ENCODE measurements around the gene RCL1. TPM values are rescaled to one million over a fixed set of nuclear protein-coding genes. Genes with fewer than 3 reads are reported as not detected.

The RCL1 gene
- polyA plus RNA-seq, 1 donor (not counting 4 experiments of a cell fraction or from before 2014, with no cell fraction given) = 16.6 TPM

GRCh38 chr9:4883326-4883873, 90.7 kb downstream of the RCL1 start:
- dilution Hi-C loops (cut with MboI; ENCODE audit: extremely low pct_ligation_motif_present, low sequenced_read_pairs) = no loop called here
- no peak for DNase-seq (ENCODE audit: low read depth, low spot score)
- Histone ChIP-seq H3K27ac (ENCODE audit: control insufficient read depth, insufficient read depth, low read length) (no peak overlapping the region), H3K4me3 (ENCODE audit: control insufficient read depth in 2 of 3, extremely low read depth in 1 of 3, insufficient read depth in 2 of 3, low read depth in 1 of 3, low read length in 3 of 3) (no peak overlapping the region), H3K4me2 (ENCODE audit: control insufficient read depth, extremely low read depth, insufficient read depth, low read depth, low read length) (no peak overlapping the region), H3K36me3 (ENCODE audit: control insufficient read depth in 2 of 2, extremely low read depth in 1 of 2, insufficient read depth in 2 of 2, low read length in 2 of 2) (no peaks in the 10 kb centered on the region), H3K27me3 (ENCODE audit: control insufficient read depth, extremely low read depth, insufficient read depth, low read length) (no peaks in the 10 kb centered on the region), H3K9me3 (ENCODE audit: control insufficient read depth, low read depth, low read length) (no peaks in the 10 kb centered on the region), H2AFZ (ENCODE audit: control insufficient read depth, low read length) (no peak overlapping the region), H3K9ac (ENCODE audit: control insufficient read depth, extremely low read depth, insufficient read depth, low read length) (no peak overlapping the region), H4K20me1 (ENCODE audit: control insufficient read depth, extremely low read depth, insufficient read depth, low read length) (no peaks in the 10 kb centered on the region), H3K79me2 (ENCODE audit: control insufficient read depth, insufficient read depth, low read length) (no peaks in the 10 kb centered on the region), H3K4me1 (ENCODE audit: control insufficient read depth, extremely low read depth, insufficient read depth, low read length) (peaks cover 8% of the 10 kb centered on the region), H3K9me1 (ENCODE audit: control insufficient read depth, extremely low read depth, insufficient read depth, low read length) (no peaks in the 10 kb centered on the region)
- no peak for FAIRE-seq
- no peak for TF ChIP-seq EZH2 (IDR thresholded peaks at IDR 0.05; ENCODE audit: low read length)
- TF ChIP-seq, protein P1, sequence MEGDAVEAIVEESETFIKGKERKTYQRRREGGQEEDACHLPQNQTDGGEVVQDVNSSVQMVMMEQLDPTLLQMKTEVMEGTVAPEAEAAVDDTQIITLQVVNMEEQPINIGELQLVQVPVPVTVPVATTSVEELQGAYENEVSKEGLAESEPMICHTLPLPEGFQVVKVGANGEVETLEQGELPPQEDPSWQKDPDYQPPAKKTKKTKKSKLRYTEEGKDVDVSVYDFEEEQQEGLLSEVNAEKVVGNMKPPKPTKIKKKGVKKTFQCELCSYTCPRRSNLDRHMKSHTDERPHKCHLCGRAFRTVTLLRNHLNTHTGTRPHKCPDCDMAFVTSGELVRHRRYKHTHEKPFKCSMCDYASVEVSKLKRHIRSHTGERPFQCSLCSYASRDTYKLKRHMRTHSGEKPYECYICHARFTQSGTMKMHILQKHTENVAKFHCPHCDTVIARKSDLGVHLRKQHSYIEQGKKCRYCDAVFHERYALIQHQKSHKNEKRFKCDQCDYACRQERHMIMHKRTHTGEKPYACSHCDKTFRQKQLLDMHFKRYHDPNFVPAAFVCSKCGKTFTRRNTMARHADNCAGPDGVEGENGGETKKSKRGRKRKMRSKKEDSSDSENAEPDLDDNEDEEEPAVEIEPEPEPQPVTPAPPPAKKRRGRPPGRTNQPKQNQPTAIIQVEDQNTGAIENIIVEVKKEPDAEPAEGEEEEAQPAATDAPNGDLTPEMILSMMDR (optimal IDR thresholded peaks at IDR 0.05 in 1 of 3, IDR thresholded peaks at IDR 0.05 in 1 of 3, conservative IDR thresholded peaks at IDR 0.05 in 1 of 3; ENCODE audit: extremely low read depth in 1 of 3, insufficient read depth in 2 of 3, low read length in 3 of 3) = no peak

DNA sequence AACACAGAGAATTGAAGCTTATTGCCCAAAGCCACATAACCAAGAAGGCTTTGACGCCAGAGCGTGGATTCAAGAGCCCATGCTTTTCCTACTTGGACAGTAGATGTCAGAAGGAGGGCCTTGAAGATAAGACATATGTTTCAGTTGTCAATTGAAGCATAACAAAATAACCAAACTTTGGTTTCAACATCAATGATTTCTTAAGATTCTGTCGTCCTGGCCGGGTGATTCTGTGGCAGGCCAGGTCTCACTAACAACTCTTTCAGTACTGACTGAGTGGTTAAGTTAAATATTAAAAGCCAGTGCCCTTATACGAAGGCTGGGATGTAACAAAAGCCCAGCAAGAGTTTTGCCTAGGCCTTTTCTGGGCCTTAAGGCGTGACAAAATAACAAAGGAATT, 94.0 kb downstream of the RCL1 start:
- no peak for TF ChIP-seq EZH2 (IDR thresholded peaks at IDR 0.05; ENCODE audit: low read length)
- TF ChIP-seq, protein P1 (optimal IDR thresholded peaks at IDR 0.05 in 1 of 3, IDR thresholded peaks at IDR 0.05 in 1 of 3, conservative IDR thresholded peaks at IDR 0.05 in 1 of 3; ENCODE audit: extremely low read depth in 1 of 3, insufficient read depth in 2 of 3, low read length in 3 of 3) = no peak
- Histone ChIP-seq H3K9me3 (ENCODE audit: control insufficient read depth, low read depth, low read length) (no peaks in the 10 kb centered on the region), H3K79me2 (ENCODE audit: control insufficient read depth, insufficient read depth, low read length) (no peaks in the 10 kb centered on the region), H3K4me3 (ENCODE audit: control insufficient read depth in 2 of 3, extremely low read depth in 1 of 3, insufficient read depth in 2 of 3, low read depth in 1 of 3, low read length in 3 of 3) (no peak overlapping the region), H3K36me3 (ENCODE audit: control insufficient read depth in 2 of 2, extremely low read depth in 1 of 2, insufficient read depth in 2 of 2, low read length in 2 of 2) (no peaks in the 10 kb centered on the region), H2AFZ (ENCODE audit: control insufficient read depth, low read length) (no peak overlapping the region), H3K27me3 (ENCODE audit: control insufficient read depth, extremely low read depth, insufficient read depth, low read length) (no peaks in the 10 kb centered on the region), H3K9me1 (ENCODE audit: control insufficient read depth, extremely low read depth, insufficient read depth, low read length) (no peaks in the 10 kb centered on the region), H3K27ac (ENCODE audit: control insufficient read depth, insufficient read depth, low read length) (no peak overlapping the region), H4K20me1 (ENCODE audit: control insufficient read depth, extremely low read depth, insufficient read depth, low read length) (no peaks in the 10 kb centered on the region), H3K4me2 (ENCODE audit: control insufficient read depth, extremely low read depth, insufficient read depth, low read depth, low read length) (no peak overlapping the region), H3K9ac (ENCODE audit: control insufficient read depth, extremely low read depth, insufficient read depth, low read length) (no peak overlapping the region), H3K4me1 (ENCODE audit: control insufficient read depth, extremely low read depth, insufficient read depth, low read length) (peaks cover 8% of the 10 kb centered on the region)
- dilution Hi-C loops (cut with MboI; ENCODE audit: extremely low pct_ligation_motif_present, low sequenced_read_pairs) = no loop called here
- FAIRE-seq (no peak), DNase-seq (ENCODE audit: low read depth, low spot score) (no peak)
